Measurements from ENCODE around the gene MAP3K5. TPM values are rescaled to one million over a fixed set of nuclear protein-coding genes. Genes with fewer than 3 reads are reported as not detected.
A peak's percentile ranks its signal among the peaks of the same experiment; 100 is the strongest.

Gene MAP3K5
- total RNA-seq: 1.3 and 1.6 TPM in 2 replicates
- long read RNA-seq, partial matches to known transcripts: 2 of 2 reads
- long read RNA-seq, other reads (novel, unspliced or antisense): 0 of 2 reads

- Mint-ChIP-seq H3K4me1 (ENCODE audit: unreplicated experiment) (peaks cover 21% of the 10 kb centered on the region), H3K27me3 (ENCODE audit: unreplicated experiment) (no peaks in the 10 kb centered on the region), H3K9me3 (ENCODE audit: unreplicated experiment) (peaks cover 2% of the 10 kb centered on the region)
Observed at GRCh38 chr6:136792410-136793262, at the start of gene MAP3K5. Gene MAP3K5 (minus strand): TSS chr6:136792477. CDS start chr6:136792157, 320 bp downstream.

GRCh38 chr6:136840276-136841001, 48.2 kb upstream of the MAP3K5 start:
- Mint-ChIP-seq H3K27me3 (ENCODE audit: unreplicated experiment) (no peaks in the 10 kb centered on the region), H3K9me3 (ENCODE audit: unreplicated experiment) (no peaks in the 10 kb centered on the region), H3K4me1 (ENCODE audit: unreplicated experiment) (no peaks in the 10 kb centered on the region), H3K36me3 (ENCODE audit: unreplicated experiment) (peaks cover 4% of the 10 kb centered on the region), H3K4me3 (ENCODE audit: unreplicated experiment) (no peak overlapping the region), H3K27ac (ENCODE audit: unreplicated experiment) (no peak overlapping the region)
- TF ChIP-seq CTCF (IDR thresholded peaks at IDR 0.05): no peak
- no peak for DNase-seq (ENCODE audit: extremely low spot score, unreplicated experiment)

More at GRCh38 chr6:136792410-136793262, at the start of gene MAP3K5:
- DNase-seq (ENCODE audit: extremely low spot score, unreplicated experiment): peak; percentile 95
- H3K27ac Mint-ChIP-seq (ENCODE audit: unreplicated experiment): peak within 1 kb of the TSS; percentile 82
- peak; percentile 90 for TF ChIP-seq CTCF (IDR thresholded peaks at IDR 0.05)
- peak within 1 kb of the TSS; percentile 94 for H3K4me3 Mint-ChIP-seq (ENCODE audit: unreplicated experiment)
- no peaks in the 10 kb centered on the region for H3K36me3 Mint-ChIP-seq (ENCODE audit: unreplicated experiment)

GRCh38 chr6:136831873-136832562, 39.7 kb upstream of the MAP3K5 start:
- H3K4me1 Mint-ChIP-seq (ENCODE audit: unreplicated experiment): no peaks in the 10 kb centered on the region
- no peak overlapping the region for H3K4me3 Mint-ChIP-seq (ENCODE audit: unreplicated experiment)
- H3K9me3 Mint-ChIP-seq (ENCODE audit: unreplicated experiment): no peaks in the 10 kb centered on the region
- H3K27ac Mint-ChIP-seq (ENCODE audit: unreplicated experiment): no peak overlapping the region
- H3K36me3 Mint-ChIP-seq (ENCODE audit: unreplicated experiment): peaks cover 41% of the 10 kb centered on the region
- H3K27me3 Mint-ChIP-seq (ENCODE audit: unreplicated experiment): no peaks in the 10 kb centered on the region
- DNase-seq (ENCODE audit: extremely low spot score, unreplicated experiment): no peak
- TF ChIP-seq CTCF (IDR thresholded peaks at IDR 0.05): no peak

GRCh38 chr6:136826216-136826615, 33.9 kb upstream of the MAP3K5 start:
- Mint-ChIP-seq H3K27me3 (ENCODE audit: unreplicated experiment) (no peaks in the 10 kb centered on the region), H3K27ac (ENCODE audit: unreplicated experiment) (no peak overlapping the region), H3K4me1 (ENCODE audit: unreplicated experiment) (peaks cover 8% of the 10 kb centered on the region), H3K9me3 (ENCODE audit: unreplicated experiment) (no peaks in the 10 kb centered on the region), H3K36me3 (ENCODE audit: unreplicated experiment) (peaks cover 31% of the 10 kb centered on the region), H3K4me3 (ENCODE audit: unreplicated experiment) (no peak overlapping the region)
- no peak for DNase-seq (ENCODE audit: extremely low spot score, unreplicated experiment)
- no peak for TF ChIP-seq CTCF (IDR thresholded peaks at IDR 0.05)

Data from osteocyte (in vitro differentiated cells).